Mesenchymal stem cell (in vitro differentiated cells and primary cell): ENCODE results near the gene PTGES2.

Source experiments
- DNase-seq: peaks from one replicate; pipeline ENCODE4 v3.0.0-alpha.2; 2013
- H2AFZ ChIP-seq: one replicate; pipeline ENCODE4 v1.6.1; 2013; ENCODE audit warnings: low read depth, mild to moderate bottlenecking, control low read depth, inconsistent platforms, low read length, moderate library complexity
- H2AK5ac ChIP-seq: 2 replicates; pipeline ENCODE4 v1.6.1; 2013; ENCODE audit warnings: low read length, moderate library complexity, mild to moderate bottlenecking, inconsistent platforms; ENCODE audit not compliant: severe bottlenecking
- H2BK120ac ChIP-seq: one replicate; pipeline ENCODE4 v1.6.1; 2013; ENCODE audit warnings: low read depth, mild to moderate bottlenecking, inconsistent platforms, low read length, moderate library complexity
- H2BK12ac ChIP-seq, 2 experiments: one replicate each; pipeline ENCODE4 v1.6.1; 2013; ENCODE audit warnings: inconsistent platforms in 2 of 2, low read length in 2 of 2, mild to moderate bottlenecking in 2 of 2, moderate library complexity in 2 of 2, control low read depth in 1 of 2
- H2BK15ac ChIP-seq: one replicate; pipeline ENCODE4 v1.6.1; 2013; ENCODE audit warnings: mild to moderate bottlenecking, low read depth, inconsistent platforms; ENCODE audit not compliant: poor library complexity, severe bottlenecking
- H2BK5ac ChIP-seq: 2 replicates; pipeline ENCODE4 v1.6.1; 2013; ENCODE audit warnings: low read depth, mild to moderate bottlenecking, low read length, control low read depth, inconsistent platforms; ENCODE audit not compliant: poor library complexity, severe bottlenecking
- H3K14ac ChIP-seq, 2 experiments: one replicate each; pipeline ENCODE4 v1.6.1; 2013; ENCODE audit warnings: inconsistent platforms in 2 of 2, low read length in 2 of 2, control low read depth in 1 of 2, mild to moderate bottlenecking in 1 of 2, moderate library complexity in 1 of 2
- H3K18ac ChIP-seq, 2 experiments: one replicate each; pipeline ENCODE4 v1.6.1; 2013; ENCODE audit warnings: inconsistent platforms in 2 of 2, low read length in 2 of 2, control low read depth in 1 of 2, low read depth in 1 of 2, mild to moderate bottlenecking in 1 of 2
- H3K23ac ChIP-seq, 2 experiments: one replicate each; pipeline ENCODE4 v1.6.1; 2013; ENCODE audit warnings: inconsistent platforms in 2 of 2, low read length in 2 of 2, mild to moderate bottlenecking in 2 of 2, moderate library complexity in 2 of 2, control low read depth in 1 of 2
- H3K27ac ChIP-seq: 2 replicates; pipeline ENCODE4 v1.5.1; 2013; ENCODE audit warnings: mild to moderate bottlenecking, moderate library complexity, low read length, control low read depth, inconsistent platforms; ENCODE audit not compliant: poor library complexity, severe bottlenecking
- H3K27me3 ChIP-seq, 2 experiments: 2 replicates each; pipeline versions ENCODE4 v1.6.1 to v1.7.0; 2013; ENCODE audit warnings: low read length in 2 of 2, mild to moderate bottlenecking in 2 of 2, moderate library complexity in 2 of 2, control low read depth in 1 of 2, inconsistent platforms in 1 of 2; ENCODE audit not compliant: control insufficient read depth in 1 of 2, insufficient read depth in 1 of 2
- H3K36me3 ChIP-seq, 2 experiments: 2 replicates each; pipeline versions ENCODE4 v1.6.1 to v1.7.0; 2013; ENCODE audit warnings: low read length in 2 of 2, control low read depth in 1 of 2, inconsistent platforms in 1 of 2, low read depth in 1 of 2, mild to moderate bottlenecking in 1 of 2; ENCODE audit not compliant: insufficient read depth in 2 of 2, control insufficient read depth in 1 of 2
- H3K4ac ChIP-seq, 2 experiments: one replicate each; pipeline ENCODE4 v1.6.1; 2013; ENCODE audit warnings: inconsistent platforms in 2 of 2, low read length in 2 of 2, mild to moderate bottlenecking in 2 of 2, moderate library complexity in 2 of 2, control low read depth in 1 of 2, low read depth in 1 of 2
- H3K4me1 ChIP-seq: 2 replicates; pipeline ENCODE4 v1.6.1; 2013; ENCODE audit warnings: low read depth, low read length, control low read depth; ENCODE audit not compliant: control insufficient read depth, insufficient read depth
- H3K4me2 ChIP-seq: 2 replicates; pipeline ENCODE4 v1.6.1; 2013; ENCODE audit warnings: low read length, mild to moderate bottlenecking, inconsistent platforms; ENCODE audit not compliant: poor library complexity, severe bottlenecking
- H3K4me3 ChIP-seq, 2 experiments: 2 replicates each; pipeline versions ENCODE4 v1.5.1 to v1.7.0; 2013; ENCODE audit warnings: low read length in 2 of 2, mild to moderate bottlenecking in 2 of 2, control low read depth in 1 of 2, low read depth in 1 of 2; ENCODE audit not compliant: insufficient read depth in 1 of 2
- H3K79me1 ChIP-seq: replicated peaks from 2 replicates; pipeline ENCODE4 v1.6.1; 2013; ENCODE audit warnings: mild to moderate bottlenecking, control low read depth, low read length, inconsistent platforms; ENCODE audit not compliant: poor library complexity, severe bottlenecking
- H3K9ac ChIP-seq: 2 replicates; pipeline ENCODE4 v1.7.0; 2013; ENCODE audit warnings: mild to moderate bottlenecking, low read length, moderate library complexity
- H3K9me3 ChIP-seq: 2 replicates; pipeline ENCODE4 v1.7.0; 2013; ENCODE audit warnings: mild to moderate bottlenecking, low read length; ENCODE audit not compliant: control insufficient read depth
- H4K8ac ChIP-seq: one replicate; pipeline ENCODE4 v1.6.1; 2013; ENCODE audit warnings: inconsistent platforms, mild to moderate bottlenecking, low read length, moderate library complexity
- H4K91ac ChIP-seq: one replicate; pipeline ENCODE4 v1.6.1; 2013; ENCODE audit warnings: mild to moderate bottlenecking, low read length, inconsistent platforms
- WGBS: methylation state at CpG from one replicate; pipeline ENCODE4 v1.1.7; 2013; ENCODE audit warnings: mixed read lengths; 5-methylcytosine and 5-hydroxymethylcytosine counted together

Gene PTGES2

GRCh38 chr9:128166169-128166568 lies 38.6 kb upstream of the PTGES2 start:
- Histone ChIP-seq H2BK12ac (no peak overlapping the region), H2AFZ (no peak overlapping the region), H3K36me3 (peaks cover 80 to 85% of the 10 kb centered on the region in 2 experiments), H3K4ac (no peak overlapping the region), H4K8ac (no peak overlapping the region), H2BK15ac (no peak overlapping the region), H3K27me3 (no peaks in the 10 kb centered on the region), H2BK5ac (no peak overlapping the region), H3K23ac (no peak overlapping the region), H3K79me1 (peaks cover 32% of the 10 kb centered on the region), H3K4me3 (no peak overlapping the region), H3K14ac (no peak overlapping the region), H3K18ac (no peak overlapping the region), H3K9me3 (no peaks in the 10 kb centered on the region), H3K4me2 (no peak overlapping the region), H3K9ac (no peak overlapping the region), H2AK5ac (no peak overlapping the region), H2BK120ac (no peak overlapping the region), H3K4me1 (peaks cover 10% of the 10 kb centered on the region), H4K91ac (no peak overlapping the region), H3K27ac (no peak overlapping the region)
- DNase-seq = no peak
- 98% methylated on average over 15 of the region's 18 CpGs for WGBS

GRCh38 chr9:128164307-128164885 lies 36.9 kb upstream of the PTGES2 start:
- Histone ChIP-seq H3K27me3 (no peaks in the 10 kb centered on the region), H2BK120ac (no peak overlapping the region), H4K8ac (no peak overlapping the region), H2AK5ac (no peak overlapping the region), H3K4ac (no peak overlapping the region), H3K4me1 (peaks cover 12% of the 10 kb centered on the region), H3K18ac (no peak overlapping the region), H3K79me1 (peaks cover 29% of the 10 kb centered on the region), H3K36me3 (peaks cover 67 to 74% of the 10 kb centered on the region in 2 experiments), H2BK5ac (no peak overlapping the region), H3K23ac (no peak overlapping the region), H3K14ac (no peak overlapping the region), H3K9ac (no peak overlapping the region), H2BK15ac (no peak overlapping the region), H4K91ac (no peak overlapping the region), H3K4me3 (no peak overlapping the region), H2AFZ (no peak overlapping the region), H3K27ac (no peak overlapping the region), H3K9me3 (no peaks in the 10 kb centered on the region), H3K4me2 (no peak overlapping the region), H2BK12ac (no peak overlapping the region)
- WGBS = 90% methylated on average over 14 of the region's 14 CpGs
- DNase-seq = peak; percentile 8

GRCh38 chr9:128163523-128164306 lies 36.2 kb upstream of the PTGES2 start:
- Histone ChIP-seq H2AK5ac (no peak overlapping the region), H3K4me2 (no peak overlapping the region), H3K23ac (no peak overlapping the region), H3K4me1 (peaks cover 15% of the 10 kb centered on the region), H3K4ac (no peak overlapping the region), H3K4me3 (no peak overlapping the region), H2BK15ac (no peak overlapping the region), H2BK120ac (no peak overlapping the region), H3K79me1 (peaks cover 29% of the 10 kb centered on the region), H3K9me3 (no peaks in the 10 kb centered on the region), H2BK12ac (no peak overlapping the region), H4K8ac (no peak overlapping the region), H3K27me3 (no peaks in the 10 kb centered on the region), H3K9ac (no peak overlapping the region), H3K18ac (no peak overlapping the region), H3K27ac (no peak overlapping the region), H3K36me3 (peaks cover 60 to 67% of the 10 kb centered on the region in 2 experiments), H2BK5ac (no peak overlapping the region), H3K14ac (no peak overlapping the region), H4K91ac (no peak overlapping the region), H2AFZ (no peak overlapping the region)
- WGBS = 96% methylated on average over 9 of the region's 10 CpGs
- no peak for DNase-seq

- H4K91ac ChIP-seq = no peak overlapping the region
- H3K18ac ChIP-seq = no peak overlapping the region
- no peak overlapping the region for H4K8ac ChIP-seq
- no peak overlapping the region for H3K27ac ChIP-seq
- H3K14ac ChIP-seq = no peak overlapping the region
- H2BK120ac ChIP-seq = no peak overlapping the region
- no peak overlapping the region for H2BK15ac ChIP-seq
- H3K4ac ChIP-seq = no peak overlapping the region
- H3K23ac ChIP-seq = no peak overlapping the region
- no peaks in the 10 kb centered on the region for H3K27me3 ChIP-seq
- H2BK12ac ChIP-seq = no peak overlapping the region
- no peaks in the 10 kb centered on the region for H3K9me3 ChIP-seq
- no peak overlapping the region for H2BK5ac ChIP-seq
- no peak overlapping the region for H3K4me3 ChIP-seq
- peaks cover 15% of the 10 kb centered on the region for H3K4me1 ChIP-seq
- peaks cover 56 to 62% of the 10 kb centered on the region in 2 experiments for H3K36me3 ChIP-seq
- peaks cover 26% of the 10 kb centered on the region for H3K79me1 ChIP-seq
- H3K4me2 ChIP-seq = no peak overlapping the region
- no peak overlapping the region for H2AFZ ChIP-seq
- WGBS = 93% methylated on average over 6 of the region's 6 CpGs
- H3K9ac ChIP-seq = no peak overlapping the region
- DNase-seq = no peak
- no peak overlapping the region for H2AK5ac ChIP-seq
Measured at GRCh38 chr9:128163027-128163515, 35.5 kb upstream of the PTGES2 start.
